HepG2 (cell line): ENCODE measurements around the gene RNU6-1. TPM values are rescaled to one million over a fixed set of nuclear protein-coding genes. Genes with fewer than 3 reads are reported as not detected.

Source experiments
- ATAC-seq: fragments of 200-7000 bp; cut with Tn5 transposase; 3 replicates; pipeline ENCODE4 v1.9.1; 2020; ENCODE audit warnings: mild to moderate bottlenecking, moderate library complexity
- BruUV-seq: library from RNA; stranded (reverse); fragments of 400-500 nt; replicated peaks from 2 replicates; lab custom pipeline; 2021; lab: Mats Ljungman, UMichigan
- CTCF ChIA-PET: fragments of 300-600 bp; formaldehyde crosslinking; extraction: SDS; loops from one replicate; lab custom pipeline; 2021; ENCODE audit warnings: low total read pairs, inconsistent platforms, low intra/inter-chr PET ratio; lab: Yijun Ruan, JAX
- POLR2A ChIA-PET: fragments of 350-600 bp; sonication (Branson Sonifier 250); formaldehyde crosslinking; loops from one replicate; lab custom pipeline; 2020; ENCODE audit warnings: antibody characterized with exemption, inconsistent platforms; lab: Yijun Ruan, JAX
- DNase-seq: peaks from one replicate; pipeline ENCODE4 v3.0.0-alpha.2; 2015; ENCODE audit warnings: low spot score
- FAIRE-seq: peaks from 3 replicates; lab custom pipeline; 2011; peaks lifted over from hg19 to GRCh38; lab: Jason Lieb, UNC
- H2AFZ ChIP-seq: one replicate; pipeline ENCODE4 v1.6.1; 2011; ENCODE audit warnings: low read length, inconsistent platforms
- H3K27ac ChIP-seq: fragments of 300-600 bp; 3 replicates; pipeline ENCODE4 v1.8.0; 2011; ENCODE audit warnings: mixed run types, mild to moderate bottlenecking, mixed read lengths, low read length, inconsistent platforms; ENCODE audit not compliant: insufficient read depth; ENCODE audit errors: extremely low read length
- H3K27me3 ChIP-seq, 2 experiments: fragments of 200-600 bp in 1 of 2; 2 replicates in 1 of 2; 3 replicates in 1 of 2; pipeline versions ENCODE4 v1.6.0 to v1.8.0; 2011; ENCODE audit warnings: low read length in 2 of 2, mild to moderate bottlenecking in 2 of 2, moderate library complexity in 2 of 2, inconsistent platforms in 1 of 2; ENCODE audit not compliant: insufficient read depth in 2 of 2, control insufficient read depth in 1 of 2
- H3K36me3 ChIP-seq, 2 experiments: fragments of 200-600 bp in 1 of 2; replicated peaks in 1 of 2; 2 replicates in 1 of 2; 3 replicates in 1 of 2; pipeline versions ENCODE4 v1.5.1 to v1.8.0; 2011; ENCODE audit warnings: low read length in 2 of 2, inconsistent platforms in 1 of 2; ENCODE audit not compliant: insufficient read depth in 2 of 2, control insufficient read depth in 1 of 2
- H3K4me1 ChIP-seq: 2 replicates; pipeline ENCODE4 v1.5.1; 2012; ENCODE audit warnings: low read length, inconsistent platforms; ENCODE audit not compliant: insufficient read depth
- H3K4me2 ChIP-seq: 2 replicates; pipeline ENCODE4 v1.6.0; 2011; ENCODE audit warnings: low read depth, low read length, inconsistent platforms
- H3K4me3 ChIP-seq, 3 experiments: fragments of 200-600 bp in 1 of 3; sonication (generic), shearing (Covaris generic) in 1 of 3; replicated peaks in 1 of 3; 2 replicates each; pipeline ENCODE4 v1.5.1; 2011 to 2016; ENCODE audit warnings: low read length in 3 of 3, inconsistent platforms in 2 of 3, low read depth in 2 of 3, mild to moderate bottlenecking in 2 of 3, control low read depth in 1 of 3, mixed read lengths in 1 of 3; ENCODE audit not compliant: insufficient read depth in 1 of 3
- H3K79me2 ChIP-seq: one replicate; pipeline ENCODE4 v1.6.1; 2011; ENCODE audit warnings: low read length, inconsistent platforms; ENCODE audit not compliant: insufficient read depth
- H3K9ac ChIP-seq: 2 replicates; pipeline ENCODE4 v1.6.0; 2011; ENCODE audit warnings: mild to moderate bottlenecking, low read depth, low read length, inconsistent platforms; ENCODE audit not compliant: insufficient read depth
- H3K9me3 ChIP-seq: 2 replicates; pipeline ENCODE4 v1.5.1; 2012; ENCODE audit warnings: mild to moderate bottlenecking, low read length
- H4K20me1 ChIP-seq: 2 replicates; pipeline ENCODE4 v1.6.0; 2011; ENCODE audit warnings: inconsistent platforms, mild to moderate bottlenecking, low read length, moderate library complexity; ENCODE audit not compliant: insufficient read depth
- CHD2 ChIP-seq: IDR thresholded peaks from 2 replicates; pipeline ENCODE4 v1.6.1; 2011; ENCODE audit warnings: low read depth, low read length, improper control_type of control experiment
- KAT2B ChIP-seq: fragments of 150-350 bp; IDR thresholded peaks from 2 replicates; pipeline ENCODE4 v1.6.1; 2014; ENCODE audit warnings: low read depth, low read length, borderline replicate concordance
- NFYB ChIP-seq: sonication (generic); formaldehyde crosslinking; IDR thresholded peaks from 2 replicates; pipeline ENCODE4 v1.4.0; 2020; ENCODE audit warnings: missing genetic modification reagents
- TP53 ChIP-seq: sonication (generic); formaldehyde crosslinking; conservative IDR thresholded peaks from 2 replicates; pipeline ENCODE4 v1.4.0; 2020; ENCODE audit warnings: missing genetic modification reagents
- ZNF337 ChIP-seq: sonication (generic); formaldehyde crosslinking; IDR thresholded peaks from 2 replicates; pipeline ENCODE4 v1.5.1; 2020; ENCODE audit warnings: missing genetic modification reagents, low read depth, mild to moderate bottlenecking, borderline replicate concordance
- WGBS: methylation state at CpG from one replicate; pipeline ENCODE4 v1.1.6; 2017; ENCODE audit warnings: low lambda C conversion rate; 5-methylcytosine and 5-hydroxymethylcytosine counted together
- in situ Hi-C: cut with HindIII; loops from 2 replicates; pipeline ENCODE4 v1.10.0; 2017; ENCODE audit warnings: low pct_unique_long_range_greater_than_20kb; ENCODE audit not compliant: extremely low pct_ligation_motif_present
- intact Hi-C: fragments of 100-400 bp; cut with micrococcal nuclease; formaldehyde crosslinking; loops from one replicate; pipeline ENCODE4 v1.10.0; 2022; ENCODE audit not compliant: unreplicated experiment
- polyA plus RNA-seq, 8 experiments: library from polyadenylated mRNA; depleted of rRNA in 3 of 8; stranded (reverse) in 7 of 8; unstranded in 1 of 8; fragments of >200 nt; fragmentation: Illumina TruSeq in 4 of 8; extraction: Trizol in 4 of 8; gene quantifications; 2 replicates each; pipeline versions ENCODE4 v1.2.1 to v1.2.3, GENCODE V29; 2011 to 2016; ENCODE audit warnings: low read depth in 4 of 8, missing spikeins in 1 of 8, mixed read lengths in 1 of 8; ENCODE audit not compliant: insufficient read depth in 1 of 8
- total RNA-seq, 5 experiments: library from RNA; depleted of rRNA; stranded (reverse); fragments of >200 nt; fragmentation: Illumina TruSeq; extraction: Trizol; gene quantifications; 2 replicates each; pipeline ENCODE4 v1.2.3, GENCODE V29; 2016; ENCODE audit warnings: low read depth in 1 of 5

RNU6-1 gene
- total and polyA plus RNA-seq, 2 of the 13 experiments (the other 11 are each of a cell fraction or from before 2014, with no cell fraction given), result under 0.01 TPM; not detected in 1

DNA sequence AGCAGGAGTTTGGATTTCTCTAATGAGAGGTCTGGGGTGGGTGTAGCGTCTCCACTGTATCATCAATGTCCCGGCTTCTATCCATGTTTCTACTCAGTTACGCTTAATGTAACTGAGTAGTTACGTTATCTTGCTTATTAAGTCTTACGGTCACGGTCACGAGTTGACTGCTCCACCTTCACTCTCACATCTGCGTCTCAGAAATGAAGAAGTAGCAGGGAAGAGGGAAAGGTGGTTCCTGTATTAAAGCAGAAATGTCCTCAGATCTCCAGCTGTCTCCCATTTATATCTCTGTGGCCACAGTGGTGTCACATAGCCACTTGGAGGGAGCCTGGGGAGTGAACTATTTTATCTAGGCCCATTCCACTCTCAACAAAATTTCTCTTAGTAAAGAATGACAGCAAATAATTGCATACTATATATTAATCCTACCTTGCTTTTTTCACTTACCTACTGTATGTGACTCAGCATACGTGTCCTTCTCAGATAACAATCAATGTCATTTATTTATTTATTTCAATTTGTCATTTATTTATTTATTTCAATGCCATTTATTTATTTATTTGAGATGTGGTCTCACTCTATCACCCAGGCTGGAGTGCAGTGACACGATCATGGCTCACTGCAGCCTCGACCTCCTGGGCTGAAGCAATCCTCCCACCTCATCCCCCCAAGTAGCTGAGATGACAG lies 39.7 kb upstream of the RNU6-1 start:
- Histone ChIP-seq H3K4me3 (no peak overlapping the region), H3K27me3 (no peaks in the 10 kb centered on the region), H3K36me3 (no peaks in the 10 kb centered on the region), H4K20me1 (no peaks in the 10 kb centered on the region), H2AFZ (no peak overlapping the region), H3K79me2 (no peaks in the 10 kb centered on the region), H3K9me3 (no peaks in the 10 kb centered on the region), H3K4me1 (peaks cover 52% of the 10 kb centered on the region), H3K4me2 (no peak overlapping the region), H3K9ac (no peak overlapping the region), H3K27ac (no peak overlapping the region)
- BruUV-seq, result no TSS peak
- POLR2A ChIA-PET, result no interaction called here
- intact Hi-C loops, result loop anchor here (5.0 kb wide), 2 partner anchors 68 to 83 kb away; no protein-coding TSS in a partner anchor
- WGBS, result 97% methylated on average over 11 of the region's 11 CpGs
- ATAC-seq (no peak), DNase-seq (no peak), FAIRE-seq (no peak)
- in situ Hi-C loops, result no loop called here
- CTCF ChIA-PET, result no interaction called here
- TF ChIP-seq CHD2 (no peak), ZNF337 (CRISPR knock-in tag) (no peak)

DNA sequence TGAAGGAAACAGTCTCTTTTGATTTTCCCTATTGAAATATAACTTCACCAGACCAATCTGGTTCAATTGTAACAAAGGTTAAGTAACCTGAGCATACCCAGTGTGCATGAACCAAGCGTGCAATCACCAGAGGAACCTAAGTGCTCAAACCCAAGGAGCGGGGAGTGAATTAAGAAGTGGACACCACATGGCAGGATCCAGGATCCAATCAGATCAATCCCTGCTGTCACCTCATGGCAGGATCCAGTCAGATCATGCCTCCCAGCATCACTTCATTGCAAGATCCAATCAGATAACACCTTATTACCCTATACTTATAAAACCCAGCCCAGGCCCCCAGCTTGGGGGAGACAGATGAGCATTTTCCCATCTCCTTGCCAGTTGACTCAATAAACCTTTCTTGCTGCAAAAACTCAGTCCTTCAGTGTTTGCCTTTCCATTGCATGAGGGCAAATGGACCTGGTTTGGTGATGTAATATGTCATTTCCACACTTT lies 38.9 kb upstream of the RNU6-1 start:
- no peak for DNase-seq
- WGBS, result 100% methylated on average over 2 of the region's 2 CpGs
- H3K4me2 ChIP-seq, result no peak overlapping the region
- no peak overlapping the region for H3K9ac ChIP-seq
- intact Hi-C loops (no loop called here), in situ Hi-C loops (no loop called here)
- no peak for FAIRE-seq
- ChIA-PET CTCF (no interaction called here), POLR2A (interaction anchor here (1.1 kb wide), 1 partner anchor 68 kb away, joined by 3 read pairs; no protein-coding TSS in a partner anchor)
- H3K4me3 ChIP-seq, result no peak overlapping the region
- H3K27ac ChIP-seq, result no peak overlapping the region
- BruUV-seq, result no TSS peak
- no peaks in the 10 kb centered on the region for H3K9me3 ChIP-seq
- no peak overlapping the region for H2AFZ ChIP-seq
- H3K27me3 ChIP-seq, result no peaks in the 10 kb centered on the region
- TF ChIP-seq KAT2B (no peak), TP53 (CRISPR knock-in tag) (no peak), NFYB (0 out of 2 replicates have a peak, but pooled peaks have one; percentile 14)
- no peaks in the 10 kb centered on the region for H3K79me2 ChIP-seq
- H4K20me1 ChIP-seq, result no peaks in the 10 kb centered on the region
- no peak for ATAC-seq
- no peaks in the 10 kb centered on the region for H3K36me3 ChIP-seq
- H3K4me1 ChIP-seq, result peaks cover 44% of the 10 kb centered on the region
